ENCODE data around the gene CCDC92.

CCDC92 gene

GRCh38 chr12:124018539-124018938 is 45.9 kb upstream of the CCDC92 start:
- Histone ChIP-seq H2AK5ac (ENCODE audit: low read length) (no peak overlapping the region), H3K79me1 (ENCODE audit: low read length) (no peaks in the 10 kb centered on the region), H4K8ac (ENCODE audit: low read depth, low read length) (no peak overlapping the region), H3K18ac (ENCODE audit: low read length) (no peak overlapping the region), H3K27ac (ENCODE audit: low read depth, low read length) (no peak overlapping the region), H3K27me3 (ENCODE audit: insufficient read depth, low read length, poor library complexity) (no peaks in the 10 kb centered on the region), H3K4me1 (ENCODE audit: control insufficient read depth, low read depth, low read length) (no peaks in the 10 kb centered on the region), H2BK15ac (replicated peaks; ENCODE audit: low read depth) (no peak overlapping the region), H4K5ac (ENCODE audit: low read length) (no peak overlapping the region), H3K4me3 (ENCODE audit: low read length) (no peak overlapping the region), H3K4me2 (ENCODE audit: low read length) (no peak overlapping the region), H3K9ac (ENCODE audit: low read length) (no peak overlapping the region), H2BK120ac (ENCODE audit: low read depth, low read length) (no peak overlapping the region), H3K23ac (ENCODE audit: low read length) (no peak overlapping the region), H3K56ac (ENCODE audit: low read length) (no peak overlapping the region), H3K4ac (ENCODE audit: low read depth, low read length) (no peak overlapping the region), H2BK5ac (ENCODE audit: low read length) (no peak overlapping the region), H3K36me3 (ENCODE audit: control insufficient read depth, insufficient read depth, low read length) (no peaks in the 10 kb centered on the region), H3K79me2 (ENCODE audit: control insufficient read depth, insufficient read depth, low read length) (no peaks in the 10 kb centered on the region)
- no CpG with 5 or more reads among the region's 2 CpGs for WGBS (ENCODE audit: extremely low coverage, insufficient coverage, low lambda C conversion rate)
- DNase-seq: no peak

GRCh38 chr12:124017064-124017463 is 44.4 kb upstream of the CCDC92 start:
- H3K9ac ChIP-seq (ENCODE audit: low read length): no peak overlapping the region
- no peak overlapping the region for H3K4ac ChIP-seq (ENCODE audit: low read depth, low read length)
- no peak overlapping the region for H4K8ac ChIP-seq (ENCODE audit: low read depth, low read length)
- H3K4me3 ChIP-seq (ENCODE audit: low read length): no peak overlapping the region
- no peak overlapping the region for H2BK15ac ChIP-seq (replicated peaks; ENCODE audit: low read depth)
- H3K4me1 ChIP-seq (ENCODE audit: control insufficient read depth, low read depth, low read length): no peaks in the 10 kb centered on the region
- H3K4me2 ChIP-seq (ENCODE audit: low read length): no peak overlapping the region
- H4K5ac ChIP-seq (ENCODE audit: low read length): no peak overlapping the region
- no peak overlapping the region for H2BK120ac ChIP-seq (ENCODE audit: low read depth, low read length)
- no peaks in the 10 kb centered on the region for H3K79me2 ChIP-seq (ENCODE audit: control insufficient read depth, insufficient read depth, low read length)
- no peak overlapping the region for H2BK5ac ChIP-seq (ENCODE audit: low read length)
- DNase-seq: no peak
- H3K18ac ChIP-seq (ENCODE audit: low read length): no peak overlapping the region
- no peak overlapping the region for H3K27ac ChIP-seq (ENCODE audit: low read depth, low read length)
- H3K27me3 ChIP-seq (ENCODE audit: insufficient read depth, low read length, poor library complexity): no peaks in the 10 kb centered on the region
- H3K79me1 ChIP-seq (ENCODE audit: low read length): no peaks in the 10 kb centered on the region
- no peaks in the 10 kb centered on the region for H3K36me3 ChIP-seq (ENCODE audit: control insufficient read depth, insufficient read depth, low read length)
- no CpG with 5 or more reads among the region's 2 CpGs for WGBS (ENCODE audit: extremely low coverage, insufficient coverage, low lambda C conversion rate)
- H3K23ac ChIP-seq (ENCODE audit: low read length): no peak overlapping the region
- no peak overlapping the region for H2AK5ac ChIP-seq (ENCODE audit: low read length)
- no peak overlapping the region for H3K56ac ChIP-seq (ENCODE audit: low read length)

GRCh38 chr12:124015494-124016461 is 43.1 kb upstream of the CCDC92 start:
- H3K36me3 ChIP-seq (ENCODE audit: control insufficient read depth, insufficient read depth, low read length): no peaks in the 10 kb centered on the region
- no peak overlapping the region for H2AK5ac ChIP-seq (ENCODE audit: low read length)
- no peak overlapping the region for H3K56ac ChIP-seq (ENCODE audit: low read length)
- H3K79me2 ChIP-seq (ENCODE audit: control insufficient read depth, insufficient read depth, low read length): no peaks in the 10 kb centered on the region
- no peaks in the 10 kb centered on the region for H3K79me1 ChIP-seq (ENCODE audit: low read length)
- H3K27ac ChIP-seq (ENCODE audit: low read depth, low read length): no peak overlapping the region
- no peak overlapping the region for H4K8ac ChIP-seq (ENCODE audit: low read depth, low read length)
- no peak overlapping the region for H2BK15ac ChIP-seq (replicated peaks; ENCODE audit: low read depth)
- H2BK120ac ChIP-seq (ENCODE audit: low read depth, low read length): no peak overlapping the region
- H3K18ac ChIP-seq (ENCODE audit: low read length): no peak overlapping the region
- H3K9ac ChIP-seq (ENCODE audit: low read length): no peak overlapping the region
- no CpG with 5 or more reads among the region's 13 CpGs for WGBS (ENCODE audit: extremely low coverage, insufficient coverage, low lambda C conversion rate)
- H3K4me2 ChIP-seq (ENCODE audit: low read length): no peak overlapping the region
- no peaks in the 10 kb centered on the region for H3K4me1 ChIP-seq (ENCODE audit: control insufficient read depth, low read depth, low read length)
- H2BK5ac ChIP-seq (ENCODE audit: low read length): no peak overlapping the region
- H4K5ac ChIP-seq (ENCODE audit: low read length): no peak overlapping the region
- no peak for DNase-seq
- H3K23ac ChIP-seq (ENCODE audit: low read length): no peak overlapping the region
- H3K27me3 ChIP-seq (ENCODE audit: insufficient read depth, low read length, poor library complexity): no peaks in the 10 kb centered on the region
- H3K4ac ChIP-seq (ENCODE audit: low read depth, low read length): no peak overlapping the region
- no peak overlapping the region for H3K4me3 ChIP-seq (ENCODE audit: low read length)

GRCh38 chr12:124013073-124013472 is 40.4 kb upstream of the CCDC92 start:
- Histone ChIP-seq H3K4ac (ENCODE audit: low read depth, low read length) (no peak overlapping the region), H3K79me2 (ENCODE audit: control insufficient read depth, insufficient read depth, low read length) (no peaks in the 10 kb centered on the region), H3K36me3 (ENCODE audit: control insufficient read depth, insufficient read depth, low read length) (no peaks in the 10 kb centered on the region), H3K79me1 (ENCODE audit: low read length) (no peaks in the 10 kb centered on the region), H4K5ac (ENCODE audit: low read length) (no peak overlapping the region), H3K56ac (ENCODE audit: low read length) (no peak overlapping the region), H2BK5ac (ENCODE audit: low read length) (no peak overlapping the region), H3K4me2 (ENCODE audit: low read length) (no peak overlapping the region), H2BK15ac (replicated peaks; ENCODE audit: low read depth) (no peak overlapping the region), H4K8ac (ENCODE audit: low read depth, low read length) (no peak overlapping the region), H2AK5ac (ENCODE audit: low read length) (no peak overlapping the region), H3K9ac (ENCODE audit: low read length) (no peak overlapping the region), H3K27me3 (ENCODE audit: insufficient read depth, low read length, poor library complexity) (no peaks in the 10 kb centered on the region), H3K4me1 (ENCODE audit: control insufficient read depth, low read depth, low read length) (peaks cover 2% of the 10 kb centered on the region), H3K18ac (ENCODE audit: low read length) (no peak overlapping the region), H3K4me3 (ENCODE audit: low read length) (no peak overlapping the region), H2BK120ac (ENCODE audit: low read depth, low read length) (no peak overlapping the region), H3K27ac (ENCODE audit: low read depth, low read length) (no peak overlapping the region), H3K23ac (ENCODE audit: low read length) (no peak overlapping the region)
- no CpG with 5 or more reads among the region's 7 CpGs for WGBS (ENCODE audit: extremely low coverage, insufficient coverage, low lambda C conversion rate)
- no peak for DNase-seq

GRCh38 chr12:124011435-124012115 is 38.9 kb upstream of the CCDC92 start:
- Histone ChIP-seq H3K79me1 (ENCODE audit: low read length) (no peaks in the 10 kb centered on the region), H3K18ac (ENCODE audit: low read length) (no peak overlapping the region), H2BK15ac (replicated peaks; ENCODE audit: low read depth) (no peak overlapping the region), H3K9ac (ENCODE audit: low read length) (no peak overlapping the region), H4K8ac (ENCODE audit: low read depth, low read length) (no peak overlapping the region), H3K79me2 (ENCODE audit: control insufficient read depth, insufficient read depth, low read length) (no peaks in the 10 kb centered on the region), H3K27ac (ENCODE audit: low read depth, low read length) (no peak overlapping the region), H3K4ac (ENCODE audit: low read depth, low read length) (no peak overlapping the region), H3K4me1 (ENCODE audit: control insufficient read depth, low read depth, low read length) (peaks cover 2% of the 10 kb centered on the region), H3K4me3 (ENCODE audit: low read length) (no peak overlapping the region), H3K36me3 (ENCODE audit: control insufficient read depth, insufficient read depth, low read length) (no peaks in the 10 kb centered on the region), H2BK120ac (ENCODE audit: low read depth, low read length) (no peak overlapping the region), H3K4me2 (ENCODE audit: low read length) (no peak overlapping the region), H4K5ac (ENCODE audit: low read length) (no peak overlapping the region), H3K56ac (ENCODE audit: low read length) (no peak overlapping the region), H2AK5ac (ENCODE audit: low read length) (no peak overlapping the region), H3K27me3 (ENCODE audit: insufficient read depth, low read length, poor library complexity) (no peaks in the 10 kb centered on the region), H2BK5ac (ENCODE audit: low read length) (no peak overlapping the region), H3K23ac (ENCODE audit: low read length) (no peak overlapping the region)
- no peak for DNase-seq
- no CpG with 5 or more reads among the region's 8 CpGs for WGBS (ENCODE audit: extremely low coverage, insufficient coverage, low lambda C conversion rate)

Data from mesendoderm (in vitro differentiated cells).